WTC11 (cell line): ENCODE measurements around the gene C10orf67. TPM values are rescaled to one million over a fixed set of nuclear protein-coding genes. Genes with fewer than 3 reads are reported as not detected.

Experiments
- ATAC-seq: fragments of 200-7000 bp; cut with Tn5 transposase; 2 replicates; pipeline ENCODE4 v1.10.0; 2021; ENCODE audit warnings: mild to moderate bottlenecking, moderate library complexity
- CTCF ChIA-PET: fragments of 300-600 bp; sonication (Branson Sonifier 250); formaldehyde crosslinking; loops from one replicate; lab custom pipeline; 2021; ENCODE audit warnings: antibody characterized with exemption; lab: Charles Lee
- POLR2A ChIA-PET: fragments of 350-600 bp; sonication (Branson Sonifier 250); formaldehyde crosslinking; loops from one replicate; lab custom pipeline; 2021; ENCODE audit warnings: antibody characterized with exemption; lab: Charles Lee
- DNase-seq: peaks from one replicate; pipeline ENCODE4 v3.0.0; 2021; ENCODE audit warnings: low spot score
- H3K27ac Mint-ChIP-seq: 2 replicates; pipeline ENCODE4 v1.8.0; 2021; ENCODE audit warnings: mixed read lengths
- H3K27me3 Mint-ChIP-seq: 2 replicates; pipeline ENCODE4 v1.8.0; 2021; ENCODE audit warnings: low read depth, mild to moderate bottlenecking, moderate library complexity, mixed read lengths
- H3K36me3 Mint-ChIP-seq: 2 replicates; pipeline ENCODE4 v1.8.0; 2021; ENCODE audit warnings: mixed read lengths
- H3K4me1 Mint-ChIP-seq: 2 replicates; pipeline ENCODE4 v1.8.0; 2022; ENCODE audit warnings: mixed read lengths
- H3K4me3 Mint-ChIP-seq: 2 replicates; pipeline ENCODE4 v1.8.0; 2021; ENCODE audit warnings: mild to moderate bottlenecking, moderate library complexity, mixed read lengths
- H3K9me3 Mint-ChIP-seq: 2 replicates; pipeline ENCODE4 v1.8.0; 2021; ENCODE audit warnings: mixed read lengths
- ATF1 ChIP-seq: sonication (generic); formaldehyde crosslinking; IDR thresholded peaks from 2 replicates; pipeline ENCODE4 v1.8.1; 2023; ENCODE audit warnings: mild to moderate bottlenecking, moderate library complexity, missing genetic modification reagents
- CTCF ChIP-seq: fragments of 200-600 bp; IDR thresholded peaks from 2 replicates; pipeline ENCODE4 v1.8.0; 2022; ENCODE audit warnings: antibody characterized with exemption
- ESRRA ChIP-seq: sonication (generic); formaldehyde crosslinking; IDR thresholded peaks from 2 replicates; pipeline ENCODE4 v1.8.1; 2022; ENCODE audit warnings: mild to moderate bottlenecking, missing genetic modification reagents, borderline replicate concordance
- FOXJ3 ChIP-seq: sonication (generic); formaldehyde crosslinking; IDR thresholded peaks from 2 replicates; pipeline ENCODE4 v1.9.0; 2021; ENCODE audit warnings: missing genetic modification reagents, mild to moderate bottlenecking, borderline replicate concordance
- GTF2I ChIP-seq: fragments of 250-450 bp; sonication (Bioruptor Pico); conservative IDR thresholded peaks from 2 replicates; pipeline ENCODE4 v1.4.0; 2021; ENCODE audit warnings: mild to moderate bottlenecking
- HMGA2 ChIP-seq: fragments of 250-450 bp; sonication (Bioruptor Pico); IDR thresholded peaks from 2 replicates; pipeline ENCODE4 v1.4.0; 2021; ENCODE audit warnings: mild to moderate bottlenecking, moderate library complexity
- IRF2 ChIP-seq: sonication (generic); formaldehyde crosslinking; IDR thresholded peaks from 2 replicates; pipeline ENCODE4 v1.8.0; 2022; ENCODE audit warnings: low read depth, missing genetic modification reagents, borderline replicate concordance
- NR2C2 ChIP-seq: sonication (generic); formaldehyde crosslinking; IDR thresholded peaks from 2 replicates; pipeline ENCODE4 v1.8.0; 2022; ENCODE audit warnings: mild to moderate bottlenecking, missing genetic modification reagents
- SMAD3 ChIP-seq: sonication (generic); formaldehyde crosslinking; IDR thresholded peaks from 2 replicates; pipeline ENCODE4 v1.8.0; 2022; ENCODE audit warnings: missing genetic modification reagents, mild to moderate bottlenecking, borderline replicate concordance
- TCF7 ChIP-seq: sonication (generic); formaldehyde crosslinking; IDR thresholded peaks from 2 replicates; pipeline ENCODE4 v1.8.0; 2022; ENCODE audit warnings: mild to moderate bottlenecking, low read depth, missing genetic modification reagents, moderate library complexity
- ZBTB21 ChIP-seq: sonication (generic); formaldehyde crosslinking; IDR thresholded peaks from 2 replicates; pipeline ENCODE4 v1.8.1; 2023; ENCODE audit warnings: mild to moderate bottlenecking, missing genetic modification reagents, borderline replicate concordance
- ZNF138 ChIP-seq: sonication (generic); formaldehyde crosslinking; conservative IDR thresholded peaks from 2 replicates; pipeline ENCODE4 v1.8.1; 2022; ENCODE audit warnings: mild to moderate bottlenecking, moderate library complexity, missing genetic modification reagents
- ZNF416 ChIP-seq: fragments of 250-450 bp; sonication (Bioruptor Pico); IDR thresholded peaks from 2 replicates; pipeline ENCODE4 v1.9.0; 2021; ENCODE audit warnings: mild to moderate bottlenecking, inconsistent platforms
- ZNF423 ChIP-seq: fragments of 250-450 bp; sonication (Bioruptor Pico); IDR thresholded peaks from 2 replicates; pipeline ENCODE4 v2.1.2; 2022; ENCODE audit warnings: mild to moderate bottlenecking, moderate library complexity
- total RNA-seq: library from RNA; stranded (reverse); gene quantifications from 3 replicates; pipeline ENCODE4 v1.2.3, GENCODE V29; 2021
- TF ChIP-seq, protein P1 (sequence below): sonication (generic); formaldehyde crosslinking; IDR thresholded peaks from 2 replicates; pipeline ENCODE4 v1.8.1; 2023; ENCODE audit warnings: mild to moderate bottlenecking, missing genetic modification reagents
- TF ChIP-seq, protein P2 (sequence below): sonication (generic); formaldehyde crosslinking; IDR thresholded peaks from 2 replicates; pipeline ENCODE4 v1.8.0; 2023; ENCODE audit warnings: missing genetic modification reagents
- TF ChIP-seq, protein P3 (sequence below): sonication (generic); formaldehyde crosslinking; IDR thresholded peaks from 2 replicates; pipeline ENCODE4 v1.8.1; 2022; ENCODE audit warnings: missing genetic modification reagents, borderline replicate concordance

The C10orf67 gene
- total RNA-seq, 1 experiment from 2014 or later: not detected

- H3K4me1 Mint-ChIP-seq: peaks cover 2% of the 10 kb centered on the region
- peaks cover 15% of the 10 kb centered on the region for H3K9me3 Mint-ChIP-seq
- no peaks in the 10 kb centered on the region for H3K27me3 Mint-ChIP-seq
- H3K27ac Mint-ChIP-seq: no peak overlapping the region
- H3K36me3 Mint-ChIP-seq: peaks cover 5% of the 10 kb centered on the region; the same call in 1 of the 2 replicates
- ATAC-seq (no peak), DNase-seq (no peak)
- no peak overlapping the region for H3K4me3 Mint-ChIP-seq
- POLR2A ChIA-PET: no interaction called here
- TF ChIP-seq HMGA2 (CRISPR knock-in tag) (no peak), FOXJ3 (CRISPR knock-in tag) (no peak), ATF1 (CRISPR knock-in tag) (no peak), ZNF416 (CRISPR knock-in tag) (no peak), NR2C2 (CRISPR knock-in tag) (no peak), SMAD3 (CRISPR knock-in tag) (no peak)
- CTCF ChIA-PET: interaction anchor here (0.7 to 6.3 kb wide), 15 partner anchors 13 to 400 kb away, joined by 3 to 86 read pairs (median 4); no protein-coding TSS in a partner anchor
Measured at GRCh38 chr10:23293973-23294590, 50.5 kb downstream of the C10orf67 start.

GRCh38 chr10:23293145-23293724, 51.4 kb downstream of the C10orf67 start:
- TF ChIP-seq ZBTB21: no peak
- TF ChIP-seq CTCF: peak; percentile 40
- TF ChIP-seq, all 79 proteins: peak for 1
- CTCF ChIA-PET: interaction anchor here (0.6 to 6.3 kb wide), 33 partner anchors 10 to 579 kb away, joined by 3 to 86 read pairs (median 4); partner anchors contain the start of gene PTF1A
- POLR2A ChIA-PET: interaction anchor here (0.7 kb wide), 1 partner anchor 135 kb away, joined by 3 read pairs; no protein-coding TSS in a partner anchor
- ATAC-seq (peak; percentile 97), DNase-seq (peak; percentile 69)
- Mint-ChIP-seq H3K27ac (no peak overlapping the region), H3K4me1 (peaks cover 2% of the 10 kb centered on the region), H3K27me3 (no peaks in the 10 kb centered on the region), H3K9me3 (peaks cover 15% of the 10 kb centered on the region), H3K36me3 (peaks cover 5% of the 10 kb centered on the region; the same call in 1 of the 2 replicates), H3K4me3 (no peak overlapping the region)

DNA sequence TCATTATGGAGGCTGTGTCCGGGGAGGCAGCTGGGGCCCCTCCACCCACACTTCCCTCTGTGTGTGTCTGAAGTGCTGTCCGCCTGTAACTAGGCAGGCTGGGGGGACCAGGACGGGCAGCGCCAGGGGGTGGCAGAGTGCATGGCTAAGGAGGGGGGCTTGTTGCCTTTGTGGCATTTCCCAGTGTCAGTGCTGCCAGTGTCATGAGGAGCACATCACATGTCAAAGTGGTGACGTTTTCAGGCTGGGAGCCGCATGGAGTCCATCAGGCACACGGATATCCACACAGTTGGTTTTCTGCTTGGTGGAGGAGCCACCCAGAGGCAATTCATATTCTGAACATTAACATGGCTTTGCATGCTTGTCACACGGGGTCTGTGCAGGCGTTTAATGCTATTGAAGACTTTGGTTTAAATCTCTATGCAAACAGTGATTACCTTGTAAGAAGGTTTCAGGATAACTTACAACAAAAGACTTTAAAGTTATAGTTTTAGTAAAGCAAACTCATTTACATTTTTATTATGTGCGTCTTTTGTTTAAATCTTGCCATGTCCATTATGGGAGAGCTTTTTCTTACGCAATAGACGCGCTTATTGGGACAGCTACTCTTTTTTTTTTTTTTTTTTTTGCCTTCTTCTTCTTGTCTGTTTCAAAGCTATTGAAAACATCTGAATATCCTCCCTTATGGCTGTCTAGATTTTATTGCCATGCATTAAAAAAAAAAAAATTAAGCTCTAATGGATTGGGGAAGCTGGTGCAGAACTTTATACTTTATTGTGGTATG, 52.9 kb downstream of the C10orf67 start:
- Mint-ChIP-seq H3K4me3 (no peak overlapping the region), H3K27me3 (no peaks in the 10 kb centered on the region; the same call in 1 of the 2 replicates), H3K27ac (no peak overlapping the region), H3K36me3 (peaks cover 10% of the 10 kb centered on the region; the same call in 1 of the 2 replicates), H3K9me3 (peaks cover 24% of the 10 kb centered on the region), H3K4me1 (peaks cover 2% of the 10 kb centered on the region)
- ATAC-seq (no peak), DNase-seq (no peak)
- POLR2A ChIA-PET: no interaction called here
- CTCF ChIA-PET: interaction anchor here (3.5 to 6.3 kb wide), 2 partner anchors 11 to 134 kb away, joined by 29 to 86 read pairs; no protein-coding TSS in a partner anchor
- TF ChIP-seq, protein P1, sequence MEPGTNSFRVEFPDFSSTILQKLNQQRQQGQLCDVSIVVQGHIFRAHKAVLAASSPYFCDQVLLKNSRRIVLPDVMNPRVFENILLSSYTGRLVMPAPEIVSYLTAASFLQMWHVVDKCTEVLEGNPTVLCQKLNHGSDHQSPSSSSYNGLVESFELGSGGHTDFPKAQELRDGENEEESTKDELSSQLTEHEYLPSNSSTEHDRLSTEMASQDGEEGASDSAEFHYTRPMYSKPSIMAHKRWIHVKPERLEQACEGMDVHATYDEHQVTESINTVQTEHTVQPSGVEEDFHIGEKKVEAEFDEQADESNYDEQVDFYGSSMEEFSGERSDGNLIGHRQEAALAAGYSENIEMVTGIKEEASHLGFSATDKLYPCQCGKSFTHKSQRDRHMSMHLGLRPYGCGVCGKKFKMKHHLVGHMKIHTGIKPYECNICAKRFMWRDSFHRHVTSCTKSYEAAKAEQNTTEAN: no peak
- no peak for TF ChIP-seq IRF2 (CRISPR knock-in tag)
- no peak for TF ChIP-seq ESRRA (CRISPR knock-in tag)
- TF ChIP-seq TCF7 (CRISPR knock-in tag): no peak
- TF ChIP-seq ZNF138 (CRISPR knock-in tag): no peak
- TF ChIP-seq, protein P2, sequence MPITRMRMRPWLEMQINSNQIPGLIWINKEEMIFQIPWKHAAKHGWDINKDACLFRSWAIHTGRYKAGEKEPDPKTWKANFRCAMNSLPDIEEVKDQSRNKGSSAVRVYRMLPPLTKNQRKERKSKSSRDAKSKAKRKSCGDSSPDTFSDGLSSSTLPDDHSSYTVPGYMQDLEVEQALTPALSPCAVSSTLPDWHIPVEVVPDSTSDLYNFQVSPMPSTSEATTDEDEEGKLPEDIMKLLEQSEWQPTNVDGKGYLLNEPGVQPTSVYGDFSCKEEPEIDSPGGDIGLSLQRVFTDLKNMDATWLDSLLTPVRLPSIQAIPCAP: no peak
- TF ChIP-seq, protein P3, sequence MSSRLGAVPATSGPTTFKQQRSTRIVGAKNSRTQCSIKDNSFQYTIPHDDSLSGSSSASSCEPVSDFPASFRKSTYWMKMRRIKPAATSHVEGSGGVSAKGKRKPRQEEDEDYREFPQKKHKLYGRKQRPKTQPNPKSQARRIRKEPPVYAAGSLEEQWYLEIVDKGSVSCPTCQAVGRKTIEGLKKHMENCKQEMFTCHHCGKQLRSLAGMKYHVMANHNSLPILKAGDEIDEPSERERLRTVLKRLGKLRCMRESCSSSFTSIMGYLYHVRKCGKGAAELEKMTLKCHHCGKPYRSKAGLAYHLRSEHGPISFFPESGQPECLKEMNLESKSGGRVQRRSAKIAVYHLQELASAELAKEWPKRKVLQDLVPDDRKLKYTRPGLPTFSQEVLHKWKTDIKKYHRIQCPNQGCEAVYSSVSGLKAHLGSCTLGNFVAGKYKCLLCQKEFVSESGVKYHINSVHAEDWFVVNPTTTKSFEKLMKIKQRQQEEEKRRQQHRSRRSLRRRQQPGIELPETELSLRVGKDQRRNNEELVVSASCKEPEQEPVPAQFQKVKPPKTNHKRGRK (CRISPR knock-in tag): no peak
- TF ChIP-seq ZNF423: no peak
- no peak for TF ChIP-seq GTF2I (CRISPR knock-in tag)
